Endothelial cell of umbilical vein (primary cell): ENCODE results near the gene EIF3A. TPM values are rescaled to one million over a fixed set of nuclear protein-coding genes. Genes with fewer than 3 reads are reported as not detected.
A peak's percentile ranks its signal among the peaks of the same experiment; 100 is the strongest.

Experiments used
- BruUV-seq: library from RNA; stranded (reverse); fragments of 400-500 nt; replicated peaks from 2 replicates; lab custom pipeline; 2021; lab: Mats Ljungman, UMichigan
- CTCF ChIA-PET: fragments of 300-600, 350-600 bp; sonication (Branson Sonifier 250); formaldehyde crosslinking; loops from one replicate; lab custom pipeline; 2021; ENCODE audit warnings: antibody characterized with exemption, inconsistent platforms; lab: Charles Lee
- POLR2A ChIA-PET: fragments of 300-600, 350-600 bp; sonication (Branson Sonifier 250); formaldehyde crosslinking; loops from one replicate; lab custom pipeline; 2021; ENCODE audit warnings: antibody characterized with exemption, inconsistent platforms; lab: Charles Lee
- DNase-seq: peaks from one replicate; pipeline ENCODE4 v3.0.0-alpha.2; 2011; ENCODE audit warnings: low read depth, low spot score
- FAIRE-seq: peaks from 2 replicates; lab custom pipeline; 2011; peaks lifted over from hg19 to GRCh38; lab: Jason Lieb, UNC
- H2AFZ ChIP-seq: 2 replicates; pipeline ENCODE4 v1.6.0; 2012; ENCODE audit warnings: low read depth, low read length, control low read depth, inconsistent platforms
- H3K27ac ChIP-seq: 2 replicates; pipeline ENCODE4 v1.5.1; 2011; ENCODE audit warnings: low read depth, mild to moderate bottlenecking, control low read depth, low read length, moderate library complexity; ENCODE audit not compliant: insufficient read depth
- H3K27me3 ChIP-seq, 2 experiments: 2 replicates each; pipeline versions ENCODE4 v1.6.0 to v1.6.1; 2011; ENCODE audit warnings: low read length in 2 of 2, mixed read lengths in 1 of 2; ENCODE audit not compliant: control insufficient read depth in 2 of 2, insufficient read depth in 2 of 2
- H3K36me3 ChIP-seq, 2 experiments: 2 replicates in 1 of 2; 3 replicates in 1 of 2; pipeline ENCODE4 v1.5.1; 2011; ENCODE audit warnings: low read length in 2 of 2, mild to moderate bottlenecking in 1 of 2, moderate library complexity in 1 of 2; ENCODE audit not compliant: control insufficient read depth in 2 of 2, insufficient read depth in 2 of 2; ENCODE audit errors: extremely low read depth in 1 of 2
- H3K4me1 ChIP-seq: 3 replicates; pipeline ENCODE4 v1.5.1; 2011; ENCODE audit warnings: mild to moderate bottlenecking, low read length; ENCODE audit not compliant: control insufficient read depth, insufficient read depth; ENCODE audit errors: extremely low read depth
- H3K4me2 ChIP-seq: 2 replicates; pipeline ENCODE4 v1.6.1; 2011; ENCODE audit warnings: low read length, control low read depth, mixed read lengths; ENCODE audit not compliant: insufficient read depth
- H3K4me3 ChIP-seq, 3 experiments: fragments of 200-600 bp in 1 of 3; sonication (generic), shearing (Covaris generic) in 1 of 3; replicated peaks in 1 of 3; 2 replicates each; pipeline ENCODE4 v1.5.1; 2011 to 2016; ENCODE audit warnings: control low read depth in 3 of 3, low read length in 3 of 3, mild to moderate bottlenecking in 2 of 3, inconsistent platforms in 1 of 3, low read depth in 1 of 3, moderate library complexity in 1 of 3; ENCODE audit not compliant: insufficient read depth in 1 of 3
- H3K79me2 ChIP-seq: 2 replicates; pipeline ENCODE4 v1.6.0; 2012; ENCODE audit warnings: low read length, inconsistent platforms; ENCODE audit not compliant: control insufficient read depth, insufficient read depth
- H3K9ac ChIP-seq: replicated peaks from 2 replicates; pipeline ENCODE3; 2011; ENCODE audit warnings: low read length, control low read depth; ENCODE audit not compliant: insufficient read depth; ENCODE audit errors: extremely low read depth
- H3K9me1 ChIP-seq: replicated peaks from 3 replicates; pipeline ENCODE4 v1.6.0; 2011; ENCODE audit warnings: mild to moderate bottlenecking, low read length; ENCODE audit not compliant: control insufficient read depth, insufficient read depth; ENCODE audit errors: extremely low read depth
- H3K9me3 ChIP-seq: replicated peaks from 2 replicates; pipeline ENCODE4 v1.5.1; 2012; ENCODE audit warnings: low read length, inconsistent platforms; ENCODE audit not compliant: control insufficient read depth, insufficient read depth
- H4K20me1 ChIP-seq: replicated peaks from 2 replicates; pipeline ENCODE3; 2011; ENCODE audit warnings: mild to moderate bottlenecking, low read length; ENCODE audit not compliant: control insufficient read depth, insufficient read depth; ENCODE audit errors: extremely low read depth
- FOS ChIP-seq: IDR thresholded peaks from 2 replicates; pipeline ENCODE4 v1.6.1; 2011; ENCODE audit warnings: mild to moderate bottlenecking, low read length, moderate library complexity, borderline replicate concordance; ENCODE audit not compliant: insufficient read depth
- GATA2 ChIP-seq: IDR thresholded peaks from 2 replicates; pipeline ENCODE4 v1.7.0; 2011; ENCODE audit warnings: low read depth, mild to moderate bottlenecking, moderate library complexity, mixed read lengths, low read length; ENCODE audit not compliant: insufficient read length, insufficient read depth
- POLR2A ChIP-seq: IDR thresholded peaks from 2 replicates; pipeline ENCODE4 v1.6.1; 2012; ENCODE audit warnings: low read depth, mild to moderate bottlenecking, control low read depth, low read length
- POLR2AphosphoS5 ChIP-seq: IDR thresholded peaks from 2 replicates; pipeline ENCODE4 v1.6.1; 2012; ENCODE audit warnings: low read depth, mild to moderate bottlenecking, control low read depth, low read length, moderate library complexity; ENCODE audit not compliant: insufficient read depth
- dilution Hi-C: fragments of 300-500 bp; cut with MboI; formaldehyde crosslinking; loops from one replicate; pipeline ENCODE4 v1.15.0; 2019; ENCODE audit warnings: low sequenced_read_pairs; ENCODE audit not compliant: extremely low pct_ligation_motif_present
- intact Hi-C: fragments of 100-400 bp; cut with micrococcal nuclease; formaldehyde crosslinking; loops from one replicate; pipeline ENCODE4 v1.10.0; 2022
- polyA plus RNA-seq, 4 experiments: library from polyadenylated mRNA; depleted of rRNA in 3 of 4; stranded (reverse) in 3 of 4; unstranded in 1 of 4; fragments of >200 nt; gene quantifications; 2 replicates each; pipeline versions ENCODE4 v1.2.1 to v1.2.3, GENCODE V29; 2011 to 2012; ENCODE audit warnings: missing spikeins in 1 of 4
- total RNA-seq: library from RNA; stranded (reverse); gene quantifications from 2 replicates; pipeline ENCODE4 v1.2.3, GENCODE V29; 2021

EIF3A gene
- total and polyA plus RNA-seq, 2 donors (not counting 3 experiments of a cell fraction or from before 2014, with no cell fraction given), result 27.6 to 159 TPM

- ChIA-PET POLR2A (no interaction called here), CTCF (interaction anchor here (1.6 kb wide), 1 partner anchor 11 kb away, joined by 3 read pairs; no protein-coding TSS in a partner anchor)
- Histone ChIP-seq H3K9ac (no peak overlapping the region), H3K36me3 (no peaks in the 10 kb centered on the region), H4K20me1 (no peaks in the 10 kb centered on the region), H3K79me2 (no peaks in the 10 kb centered on the region), H3K27me3 (no peaks in the 10 kb centered on the region), H3K9me3 (no peaks in the 10 kb centered on the region), H3K27ac (no peak overlapping the region), H3K4me2 (no peak overlapping the region), H3K4me3 (no peak overlapping the region), H2AFZ (no peak overlapping the region), H3K9me1 (no peaks in the 10 kb centered on the region), H3K4me1 (peaks cover 4% of the 10 kb centered on the region)
- TF ChIP-seq FOS (peak; percentile 14), GATA2 (no peak)
- DNase-seq, result no peak
- FAIRE-seq, result no peak
- no TSS peak for BruUV-seq
- dilution Hi-C loops (no loop called here), intact Hi-C loops (no loop called here)
Observed at GRCh38 chr10:119005362-119006043, 75.1 kb downstream of the EIF3A start.

GRCh38 chr10:119003572-119004289 lies 76.9 kb downstream of the EIF3A start:
- Histone ChIP-seq H3K4me2 (no peak overlapping the region), H3K9me3 (no peaks in the 10 kb centered on the region), H3K27me3 (no peaks in the 10 kb centered on the region), H3K79me2 (no peaks in the 10 kb centered on the region), H3K9ac (no peak overlapping the region), H2AFZ (no peak overlapping the region), H4K20me1 (no peaks in the 10 kb centered on the region), H3K4me1 (peaks cover 4% of the 10 kb centered on the region), H3K36me3 (no peaks in the 10 kb centered on the region), H3K4me3 (no peak overlapping the region), H3K9me1 (no peaks in the 10 kb centered on the region), H3K27ac (no peak overlapping the region)
- POLR2A ChIA-PET, result no interaction called here
- intact Hi-C loops (no loop called here), dilution Hi-C loops (no loop called here)
- DNase-seq, result no peak
- CTCF ChIA-PET, result interaction anchor here (0.8 kb wide), 1 partner anchor 13 kb away, joined by 3 read pairs; no protein-coding TSS in a partner anchor
- no TSS peak for BruUV-seq
- TF ChIP-seq POLR2AphosphoS5 (no peak), POLR2A (no peak), FOS (no peak)
- FAIRE-seq, result no peak
